ENCODE measurements around the gene EMC8.

Gene EMC8

DNA sequence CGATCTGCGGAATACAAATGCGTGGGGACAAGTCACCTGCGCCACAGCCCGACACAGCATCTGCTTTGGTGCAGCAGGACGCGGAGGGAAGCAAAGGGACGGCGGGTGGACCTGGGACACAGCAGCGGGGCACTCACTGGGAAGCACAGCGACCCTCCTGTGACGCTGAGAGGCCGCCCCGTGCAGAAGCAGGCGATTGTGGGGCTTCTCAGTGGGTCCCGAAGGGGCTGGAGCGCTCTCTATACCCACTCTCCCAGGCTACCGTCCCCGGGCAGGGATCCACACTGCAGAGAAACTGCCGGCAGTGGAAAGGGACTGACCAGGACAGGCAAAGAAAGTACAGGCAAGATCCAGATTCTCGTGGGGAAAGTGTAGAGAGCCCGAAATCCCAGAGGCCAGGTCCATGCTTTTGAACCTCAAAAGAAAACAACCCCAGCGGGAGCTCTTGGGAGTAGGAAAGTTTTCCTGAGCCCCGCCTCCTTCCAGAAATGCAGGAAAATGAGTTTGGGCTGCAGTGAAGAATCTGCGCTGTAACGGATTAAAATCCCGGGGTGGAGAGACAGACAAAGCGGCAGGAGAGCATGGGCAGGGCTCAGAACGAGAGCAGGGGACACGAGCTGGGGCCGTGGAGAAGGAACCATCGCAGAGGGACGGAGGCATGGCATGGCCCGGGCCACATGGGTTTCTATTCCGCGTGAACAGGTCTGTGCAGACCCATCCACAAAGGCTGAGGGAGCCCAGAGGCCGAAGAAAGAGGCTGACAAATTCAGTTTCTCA lies 12.9 kb upstream of the EMC8 start (continued):
- TF ChIP-seq, protein P1, sequence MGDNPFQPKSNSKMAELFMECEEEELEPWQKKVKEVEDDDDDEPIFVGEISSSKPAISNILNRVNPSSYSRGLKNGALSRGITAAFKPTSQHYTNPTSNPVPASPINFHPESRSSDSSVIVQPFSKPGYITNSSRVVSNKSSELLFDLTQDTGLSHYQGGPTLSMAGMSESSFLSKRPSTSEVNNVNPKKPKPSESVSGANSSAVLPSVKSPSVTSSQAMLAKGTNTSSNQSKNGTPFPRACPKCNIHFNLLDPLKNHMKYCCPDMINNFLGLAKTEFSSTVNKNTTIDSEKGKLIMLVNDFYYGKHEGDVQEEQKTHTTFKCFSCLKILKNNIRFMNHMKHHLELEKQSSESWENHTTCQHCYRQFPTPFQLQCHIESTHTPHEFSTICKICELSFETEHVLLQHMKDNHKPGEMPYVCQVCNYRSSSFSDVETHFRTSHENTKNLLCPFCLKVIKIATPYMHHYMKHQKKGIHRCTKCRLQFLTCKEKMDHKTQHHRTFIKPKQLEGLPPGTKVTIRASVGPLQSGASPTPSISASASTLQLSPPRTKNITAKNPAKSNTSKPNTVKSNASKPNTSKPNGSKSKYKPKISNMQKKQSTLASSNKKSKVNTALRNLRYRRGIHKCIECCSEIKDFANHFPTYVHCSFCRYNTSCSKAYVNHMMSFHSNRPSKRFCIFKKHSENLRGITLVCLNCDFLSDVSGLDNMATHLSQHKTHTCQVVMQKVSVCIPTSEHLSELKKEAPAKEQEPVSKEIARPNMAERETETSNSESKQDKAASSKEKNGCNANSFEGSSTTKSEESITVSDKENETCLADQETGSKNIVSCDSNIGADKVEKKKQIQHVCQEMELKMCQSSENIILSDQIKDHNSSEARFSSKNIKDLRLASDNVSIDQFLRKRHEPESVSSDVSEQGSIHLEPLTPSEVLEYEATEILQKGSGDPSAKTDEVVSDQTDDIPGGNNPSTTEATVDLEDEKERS (tag by site-specific recombination; IDR thresholded peaks at IDR 0.05): no peak
- TF ChIP-seq ZBTB1 (tag by site-specific recombination; IDR thresholded peaks at IDR 0.05) (no peak), ZNF248 (tag by site-specific recombination; IDR thresholded peaks at IDR 0.05) (no peak), PRDM10 (tag by site-specific recombination; IDR thresholded peaks at IDR 0.05) (no peak), GFI1B (tag by site-specific recombination; IDR thresholded peaks at IDR 0.05) (no peak), ZNF776 (tag by site-specific recombination; IDR thresholded peaks at IDR 0.05; ENCODE audit: borderline replicate concordance) (no peak), ZNF658 (tag by site-specific recombination; IDR thresholded peaks at IDR 0.05) (no peak), ZNF777 (tag by site-specific recombination; IDR thresholded peaks at IDR 0.05; ENCODE audit: borderline replicate concordance) (no peak), ZNF624 (tag by site-specific recombination; IDR thresholded peaks at IDR 0.05) (no peak), ZFP41 (tag by site-specific recombination; IDR thresholded peaks at IDR 0.05; ENCODE audit: borderline replicate concordance) (no peak), YY1 (tag by site-specific recombination; IDR thresholded peaks at IDR 0.05) (no peak), KLF16 (tag by site-specific recombination; IDR thresholded peaks at IDR 0.05) (no peak), ZNF701 (tag by site-specific recombination; IDR thresholded peaks at IDR 0.05) (no peak)
- TF ChIP-seq, protein P2, sequence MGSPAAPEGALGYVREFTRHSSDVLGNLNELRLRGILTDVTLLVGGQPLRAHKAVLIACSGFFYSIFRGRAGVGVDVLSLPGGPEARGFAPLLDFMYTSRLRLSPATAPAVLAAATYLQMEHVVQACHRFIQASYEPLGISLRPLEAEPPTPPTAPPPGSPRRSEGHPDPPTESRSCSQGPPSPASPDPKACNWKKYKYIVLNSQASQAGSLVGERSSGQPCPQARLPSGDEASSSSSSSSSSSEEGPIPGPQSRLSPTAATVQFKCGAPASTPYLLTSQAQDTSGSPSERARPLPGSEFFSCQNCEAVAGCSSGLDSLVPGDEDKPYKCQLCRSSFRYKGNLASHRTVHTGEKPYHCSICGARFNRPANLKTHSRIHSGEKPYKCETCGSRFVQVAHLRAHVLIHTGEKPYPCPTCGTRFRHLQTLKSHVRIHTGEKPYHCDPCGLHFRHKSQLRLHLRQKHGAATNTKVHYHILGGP (tag by site-specific recombination; IDR thresholded peaks at IDR 0.05): no peak

GRCh38 chr16:85810742-85811115 lies 11.4 kb upstream of the EMC8 start:
- ChIA-PET CTCF (interaction anchor here (0.9 to 2.1 kb wide), 3 partner anchors 9 to 43 kb away, joined by 3 to 6 read pairs (median 5); no protein-coding TSS in a partner anchor), POLR2A (no interaction called here)
- Histone ChIP-seq H3K36me3 (ENCODE audit: control insufficient read depth in 2 of 2, insufficient read depth in 1 of 2, low read length in 2 of 2) (peaks cover 3 to 15% of the 10 kb centered on the region in 2 experiments; a peak in 2 of 3 replicates), H3K27ac (ENCODE audit: extremely low read depth, low read depth, low read length) (no peak overlapping the region), H3K4me1 (ENCODE audit: control insufficient read depth, insufficient read depth, low read length) (no peaks in the 10 kb centered on the region), H3K4me3 (ENCODE audit: low read depth, low read length) (no peak overlapping the region), H3K9me3 (ENCODE audit: control insufficient read depth, insufficient read depth, low read depth, low read length) (no peaks in the 10 kb centered on the region)
- TF ChIP-seq ZNF513 (tag by site-specific recombination; IDR thresholded peaks at IDR 0.05): no peak
- TF ChIP-seq ZNF394 (tag by site-specific recombination; IDR thresholded peaks at IDR 0.05; ENCODE audit: borderline replicate concordance): no peak
- no peak for TF ChIP-seq ZSCAN5A (tag by site-specific recombination; IDR thresholded peaks at IDR 0.05)
- TF ChIP-seq ZNF747 (tag by site-specific recombination; IDR thresholded peaks at IDR 0.05): no peak
- TF ChIP-seq, protein P3, sequence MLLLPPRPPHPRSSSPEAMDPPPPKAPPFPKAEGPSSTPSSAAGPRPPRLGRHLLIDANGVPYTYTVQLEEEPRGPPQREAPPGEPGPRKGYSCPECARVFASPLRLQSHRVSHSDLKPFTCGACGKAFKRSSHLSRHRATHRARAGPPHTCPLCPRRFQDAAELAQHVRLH (tag by site-specific recombination; IDR thresholded peaks at IDR 0.05): no peak
- no peak for TF ChIP-seq ZNF423 (tag by site-specific recombination; IDR thresholded peaks at IDR 0.05)
- no peak for TF ChIP-seq ZNF76 (tag by site-specific recombination; IDR thresholded peaks at IDR 0.05; ENCODE audit: borderline replicate concordance, low read depth)
- no peak for TF ChIP-seq KLF10 (tag by site-specific recombination; IDR thresholded peaks at IDR 0.05)
- no peak for TF ChIP-seq ZNF791 (tag by site-specific recombination; IDR thresholded peaks at IDR 0.05)
- no peak for TF ChIP-seq SCRT1 (tag by site-specific recombination; IDR thresholded peaks at IDR 0.05; ENCODE audit: borderline replicate concordance)
- no peak for TF ChIP-seq GLIS2 (tag by site-specific recombination; IDR thresholded peaks at IDR 0.05)
- no peak for TF ChIP-seq MEIS1 (CRISPR knock-in tag; IDR thresholded peaks at IDR 0.05; ENCODE audit: borderline replicate concordance)

Data from HEK293 (cell line).